GM23338 (cell line): Measurements from ENCODE around the gene HTR3C.
"Not testable (repeated sequence)": the region's sequence is repeated elsewhere in the genome, so short reads cannot be mapped to it uniquely, and the experiment has no call there.

Experiments
- CTCF ChIP-seq, 2 experiments: fragments of 200-600 bp in 1 of 2; sonication (generic) in 1 of 2; conservative IDR thresholded peaks; 2 replicates each; pipeline versions ENCODE4 v1.5.1 to v1.6.1; 2016 to 2017; ENCODE audit warnings: antibody characterized with exemption in 2 of 2, low read depth in 2 of 2, mild to moderate bottlenecking in 2 of 2, moderate library complexity in 1 of 2
- ETS1 ChIP-seq: IDR thresholded peaks from 2 replicates; pipeline ENCODE4 v1.6.1; 2016; ENCODE audit warnings: antibody characterized with exemption
- EZH2 ChIP-seq: fragments of 200-600 bp; sonication (generic); IDR thresholded peaks from one replicate; pipeline ENCODE4 v1.8.0; 2017; ENCODE audit warnings: antibody characterized with exemption, mild to moderate bottlenecking, low read depth; ENCODE audit not compliant: unreplicated experiment
- EZH2phosphoT487 ChIP-seq: fragments of 200-600 bp; sonication (generic); IDR thresholded peaks from one replicate; pipeline ENCODE4 v1.8.1; 2018; ENCODE audit warnings: antibody characterized with exemption; ENCODE audit not compliant: unreplicated experiment
- POLR2AphosphoS5 ChIP-seq: IDR thresholded peaks from 2 replicates; pipeline ENCODE4 v1.6.1; 2016; ENCODE audit warnings: antibody characterized with exemption, low read depth
- REST ChIP-seq: IDR thresholded peaks from one replicate; pipeline ENCODE4 v1.6.1; 2018; ENCODE audit warnings: antibody characterized with exemption; ENCODE audit not compliant: unreplicated experiment
- ZNF114 ChIP-seq: fragments of 250-450 bp; sonication (Bioruptor Pico); IDR thresholded peaks from 2 replicates; pipeline ENCODE4 v1.5.0; 2020; ENCODE audit warnings: mild to moderate bottlenecking, moderate library complexity

- TF ChIP-seq CTCF (conservative IDR thresholded peaks at IDR 0.05; ENCODE audit: low read depth in 2 of 2); POLR2AphosphoS5; EZH2; ZNF114; EZH2phosphoT487; ETS1; REST: not testable (repeated sequence)
These were observed 45.6 kb upstream of the HTR3C start for GRCh38 chr3:184007143-184007813.
